PC-3 (cell line): Measurements from ENCODE around the gene GPR108.

Experiments
- EZH2 ChIP-seq: fragments of 300-600 bp; sonication (generic); IDR thresholded peaks from one replicate; pipeline ENCODE4 v1.6.1; 2017; ENCODE audit warnings: antibody characterized with exemption, mild to moderate bottlenecking, low read length; ENCODE audit not compliant: unreplicated experiment
- EZH2phosphoT487 ChIP-seq: fragments of 300-600 bp; sonication (generic); IDR thresholded peaks from 2 replicates; pipeline ENCODE4 v1.6.1; 2018; ENCODE audit warnings: mild to moderate bottlenecking, antibody characterized with exemption, low read length, borderline replicate concordance
- TF ChIP-seq, protein P1 (sequence below): fragments of 300-600 bp; sonication (generic); conservative IDR thresholded peaks from 2 replicates; pipeline ENCODE4 v1.5.1; 2017; ENCODE audit warnings: antibody characterized with exemption, low read depth, mild to moderate bottlenecking, low read length

DNA sequence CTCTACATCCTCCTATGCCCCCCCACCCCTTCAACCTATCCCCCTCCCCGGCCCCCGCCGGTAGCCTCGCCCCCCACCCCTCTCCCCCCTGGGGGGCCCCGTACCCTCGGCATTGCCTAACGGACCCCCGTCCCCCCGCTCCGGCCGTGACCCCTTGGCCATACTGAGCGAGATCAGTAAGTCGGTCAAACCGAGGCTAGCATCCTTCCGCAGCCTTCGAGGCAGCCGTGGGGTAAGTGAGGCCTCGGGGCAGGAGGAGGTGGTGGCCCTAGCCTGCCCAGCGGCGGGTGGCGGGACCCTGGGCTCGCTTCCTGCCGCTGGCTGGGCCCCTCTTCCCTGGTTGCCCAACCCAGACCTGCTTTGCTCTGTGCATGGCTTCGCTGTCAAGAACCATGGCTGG lies 8.6 kb upstream of the GPR108 start:
- TF ChIP-seq, protein P1, sequence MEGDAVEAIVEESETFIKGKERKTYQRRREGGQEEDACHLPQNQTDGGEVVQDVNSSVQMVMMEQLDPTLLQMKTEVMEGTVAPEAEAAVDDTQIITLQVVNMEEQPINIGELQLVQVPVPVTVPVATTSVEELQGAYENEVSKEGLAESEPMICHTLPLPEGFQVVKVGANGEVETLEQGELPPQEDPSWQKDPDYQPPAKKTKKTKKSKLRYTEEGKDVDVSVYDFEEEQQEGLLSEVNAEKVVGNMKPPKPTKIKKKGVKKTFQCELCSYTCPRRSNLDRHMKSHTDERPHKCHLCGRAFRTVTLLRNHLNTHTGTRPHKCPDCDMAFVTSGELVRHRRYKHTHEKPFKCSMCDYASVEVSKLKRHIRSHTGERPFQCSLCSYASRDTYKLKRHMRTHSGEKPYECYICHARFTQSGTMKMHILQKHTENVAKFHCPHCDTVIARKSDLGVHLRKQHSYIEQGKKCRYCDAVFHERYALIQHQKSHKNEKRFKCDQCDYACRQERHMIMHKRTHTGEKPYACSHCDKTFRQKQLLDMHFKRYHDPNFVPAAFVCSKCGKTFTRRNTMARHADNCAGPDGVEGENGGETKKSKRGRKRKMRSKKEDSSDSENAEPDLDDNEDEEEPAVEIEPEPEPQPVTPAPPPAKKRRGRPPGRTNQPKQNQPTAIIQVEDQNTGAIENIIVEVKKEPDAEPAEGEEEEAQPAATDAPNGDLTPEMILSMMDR, result no peak
- TF ChIP-seq EZH2phosphoT487 (no peak), EZH2 (no peak)
